ENCODE measurements around the gene DUXB. TPM values are rescaled to one million over a fixed set of nuclear protein-coding genes. Genes with fewer than 3 reads are reported as not detected.

DUXB gene
- total and polyA plus RNA-seq, 4 donors: not detected

- no peak overlapping the region for H3K9ac ChIP-seq (ENCODE audit: insufficient read depth in 1 of 2, low read length in 2 of 2)
- peaks cover 0 to 1% (median 0%) of the 10 kb centered on the region in 4 donors for H3K9me3 ChIP-seq (ENCODE audit: control insufficient read depth in 4 of 4, insufficient read depth in 3 of 4, low read length in 3 of 4)
- no peak for ATAC-seq (ENCODE audit: insufficient read depth, low FRiP score)
- no peak overlapping the region for H3K27ac ChIP-seq (ENCODE audit: low read depth in 1 of 2, low read length in 1 of 2)
- peaks cover 0 to 8% (median 3%) of the 10 kb centered on the region in 5 donors for H3K4me1 ChIP-seq (ENCODE audit: control insufficient read depth in 5 of 5, insufficient read depth in 5 of 5, low read length in 5 of 5)
- WGBS, 2 donors: 90 to 92% methylated on average over 7 of the region's 7 CpGs
- TF ChIP-seq CTCF (IDR thresholded peaks at IDR 0.05; ENCODE audit: control extremely low read depth, extremely low read depth): no peak
- H3K36me3 ChIP-seq (ENCODE audit: control insufficient read depth in 4 of 4, insufficient read depth in 4 of 4, low read length in 4 of 4): peaks cover 13 to 28% (median 18%) of the 10 kb centered on the region in 4 donors
- no peak overlapping the region for H3K4me3 ChIP-seq
- no peaks in the 10 kb centered on the region for H3K27me3 ChIP-seq (ENCODE audit: control insufficient read depth in 3 of 3, insufficient read depth in 3 of 3, low read length in 2 of 3)
- DNase-seq: no peak
Observed at GRCh38 chr16:75644240-75645012, 56.8 kb downstream of the DUXB start.

Small RNA genes within 50 kb of the gene (small RNA-seq; reads per million reads assigned to genes)
- gene RN7SL520P (ENCODE audit: low replicate concordance): not detected

Other genes starting within 250 kb of the DUXB start
- gene TMEM170A, start 236.8 kb downstream of the DUXB start, total RNA-seq: 10 to 100 TPM; 20.2 to 37.9 TPM
- gene TMEM170A, start 236.8 kb downstream of the DUXB start, polyA plus RNA-seq: 10 to 100 TPM in 1 of 2 donors, 1 to 10 TPM in 1; 8.2 to 10.3 TPM
- 1 to 10 TPM; 4.5 to 8.5 TPM for gene CHST6, start 206.0 kb downstream of the DUXB start, total RNA-seq
- 1 to 10 TPM; 2.2 to 4.2 TPM for gene CHST6, start 206.0 kb downstream of the DUXB start, polyA plus RNA-seq
- gene CHST5, start 165.4 kb downstream of the DUXB start, total RNA-seq: 1 to 10 TPM in 1 of 2 donors, not detected in 1; 1.3 TPM
- gene CHST5, start 165.4 kb downstream of the DUXB start, polyA plus RNA-seq: under 1 TPM; 0.09 to 0.24 TPM
- 10 to 100 TPM; 49.8 to 88.5 TPM for gene TMEM231, start 145.2 kb downstream of the DUXB start, total RNA-seq
- gene TMEM231, start 145.2 kb downstream of the DUXB start, polyA plus RNA-seq: 10 to 100 TPM in 1 of 2 donors, 1 to 10 TPM in 1; 9.3 to 20.6 TPM
- gene GABARAPL2, start 135.1 kb downstream of the DUXB start, total RNA-seq: 100 to 1,000 TPM in 1 of 2 donors, 10 to 100 TPM in 1; 72.9 to 129 TPM
- gene GABARAPL2, start 135.1 kb downstream of the DUXB start, polyA plus RNA-seq: 100 to 1,000 TPM in 1 of 2 donors, 10 to 100 TPM in 1; 79.6 to 180 TPM
- 10 to 100 TPM; 51.8 to 52.6 TPM for gene ADAT1, start 78.2 kb downstream of the DUXB start, total RNA-seq
- 10 to 100 TPM; 14.2 to 26.8 TPM for gene ADAT1, start 78.2 kb downstream of the DUXB start, polyA plus RNA-seq
- 10 to 100 TPM; 74.8 to 95.3 TPM for gene KARS1, start 53.8 kb downstream of the DUXB start, total RNA-seq
- gene KARS1, start 53.8 kb downstream of the DUXB start, polyA plus RNA-seq: 100 to 1,000 TPM; 105 to 107 TPM
- gene TERF2IP, start 53.7 kb downstream of the DUXB start, total RNA-seq: 10 to 100 TPM; 51.8 to 73.8 TPM
- 10 to 100 TPM; 47.7 to 51.3 TPM for gene TERF2IP, start 53.7 kb downstream of the DUXB start, polyA plus RNA-seq
- not detected for gene CPHXL2, start 24.5 kb downstream of the DUXB start, total RNA-seq
- gene CPHXL2, start 24.5 kb downstream of the DUXB start, polyA plus RNA-seq: not detected
- not detected for gene CPHXL, start 25.0 kb upstream of the DUXB start, total RNA-seq
- gene CPHXL, start 25.0 kb upstream of the DUXB start, polyA plus RNA-seq: not detected

Measured in lung (tissue), 13 donors.